DND-41 (cell line): ENCODE measurements around the gene TMEM63C.

Experiments used
- ATAC-seq: fragments of 200-7000 bp; cut with Tn5 transposase; 3 replicates; pipeline ENCODE4 v1.9.1; 2021; ENCODE audit warnings: low read depth; ENCODE audit not compliant: insufficient read depth
- DNase-seq: peaks from one replicate; pipeline ENCODE4 v3.0.0-alpha.2; 2020
- H2AFZ ChIP-seq: 2 replicates; pipeline ENCODE4 v1.6.0; 2012; ENCODE audit warnings: low read depth, low read length
- H3K27ac ChIP-seq: 2 replicates; pipeline ENCODE4 v1.5.1; 2012; ENCODE audit warnings: low read length, inconsistent platforms
- H3K27me3 ChIP-seq: fragments of 200-600 bp; sonication (generic); 2 replicates; pipeline ENCODE4 v1.6.0; 2012; ENCODE audit warnings: low read length, mild to moderate bottlenecking, inconsistent platforms; ENCODE audit not compliant: insufficient read depth, poor library complexity
- H3K36me3 ChIP-seq: 2 replicates; pipeline ENCODE4 v1.5.1; 2012; ENCODE audit warnings: low read length, inconsistent platforms; ENCODE audit not compliant: insufficient read depth
- H3K4me1 ChIP-seq: 2 replicates; pipeline ENCODE4 v1.5.1; 2012; ENCODE audit warnings: mild to moderate bottlenecking, low read length; ENCODE audit not compliant: insufficient read depth
- H3K4me2 ChIP-seq: 2 replicates; pipeline ENCODE4 v1.6.0; 2012; ENCODE audit warnings: mild to moderate bottlenecking, moderate library complexity, low read length, inconsistent platforms; ENCODE audit not compliant: insufficient read depth
- H3K4me3 ChIP-seq, 2 experiments: fragments of 200-600 bp in 1 of 2; shearing (Covaris generic) in 1 of 2; 2 replicates each; pipeline ENCODE4 v1.5.1; 2012 to 2016; ENCODE audit warnings: inconsistent platforms in 2 of 2, low read length in 2 of 2, mild to moderate bottlenecking in 2 of 2, low read depth in 1 of 2, moderate library complexity in 1 of 2
- H3K79me2 ChIP-seq: 2 replicates; pipeline ENCODE4 v1.6.0; 2012; ENCODE audit warnings: low read length, inconsistent platforms; ENCODE audit not compliant: insufficient read depth
- H3K9ac ChIP-seq: 2 replicates; pipeline ENCODE4 v1.6.0; 2012; ENCODE audit warnings: low read depth, mild to moderate bottlenecking, inconsistent platforms, low read length, moderate library complexity
- H3K9me3 ChIP-seq: 2 replicates; pipeline ENCODE4 v1.5.1; 2012; ENCODE audit warnings: low read length, moderate library complexity, mild to moderate bottlenecking, inconsistent platforms; ENCODE audit not compliant: insufficient read depth, severe bottlenecking
- H4K20me1 ChIP-seq: 2 replicates; pipeline ENCODE4 v1.6.0; 2012; ENCODE audit warnings: low read length; ENCODE audit not compliant: insufficient read depth
- EZH2 ChIP-seq: IDR thresholded peaks from 3 replicates; pipeline ENCODE4 v1.6.1; 2012; ENCODE audit warnings: borderline replicate concordance, low read depth, mild to moderate bottlenecking, moderate library complexity, low read length, inconsistent platforms; ENCODE audit not compliant: severe bottlenecking
- TF ChIP-seq, protein P1 (sequence below): IDR thresholded peaks from 2 replicates; pipeline ENCODE4 v1.5.1; 2012; ENCODE audit warnings: borderline replicate concordance, low read length, moderate library complexity, mild to moderate bottlenecking; ENCODE audit not compliant: poor library complexity, severe bottlenecking; ENCODE audit errors: extremely low read depth

TMEM63C gene

DNA sequence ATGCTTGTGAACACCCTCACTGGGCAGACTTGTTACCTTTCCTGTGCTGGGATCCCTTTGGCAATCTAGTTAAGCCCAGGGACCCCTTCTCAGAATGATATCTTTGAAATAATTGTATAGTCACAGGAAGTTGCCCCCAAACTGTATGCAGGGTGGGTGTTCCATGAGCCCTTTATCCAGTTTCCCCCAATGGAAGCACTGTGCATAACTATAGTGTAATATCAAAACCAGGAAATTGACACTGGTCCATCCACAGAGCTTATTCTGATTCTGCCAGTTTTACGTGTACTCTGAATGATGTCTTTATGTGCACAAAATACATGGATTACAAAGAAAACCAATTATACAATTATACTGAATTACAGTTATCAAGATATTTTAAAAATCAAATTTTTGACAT is 65.2 kb downstream of the TMEM63C start:
- Histone ChIP-seq H3K9me3 (no peaks in the 10 kb centered on the region), H3K4me2 (no peak overlapping the region), H3K4me1 (no peaks in the 10 kb centered on the region), H3K4me3 (no peak overlapping the region), H2AFZ (no peak overlapping the region), H3K79me2 (no peaks in the 10 kb centered on the region), H3K27ac (no peak overlapping the region), H3K27me3 (peaks cover 4% of the 10 kb centered on the region), H3K9ac (no peak overlapping the region), H4K20me1 (no peaks in the 10 kb centered on the region), H3K36me3 (no peaks in the 10 kb centered on the region)
- DNase-seq, result no peak
- ATAC-seq, result no peak
- no peak for TF ChIP-seq EZH2
- TF ChIP-seq, protein P1, sequence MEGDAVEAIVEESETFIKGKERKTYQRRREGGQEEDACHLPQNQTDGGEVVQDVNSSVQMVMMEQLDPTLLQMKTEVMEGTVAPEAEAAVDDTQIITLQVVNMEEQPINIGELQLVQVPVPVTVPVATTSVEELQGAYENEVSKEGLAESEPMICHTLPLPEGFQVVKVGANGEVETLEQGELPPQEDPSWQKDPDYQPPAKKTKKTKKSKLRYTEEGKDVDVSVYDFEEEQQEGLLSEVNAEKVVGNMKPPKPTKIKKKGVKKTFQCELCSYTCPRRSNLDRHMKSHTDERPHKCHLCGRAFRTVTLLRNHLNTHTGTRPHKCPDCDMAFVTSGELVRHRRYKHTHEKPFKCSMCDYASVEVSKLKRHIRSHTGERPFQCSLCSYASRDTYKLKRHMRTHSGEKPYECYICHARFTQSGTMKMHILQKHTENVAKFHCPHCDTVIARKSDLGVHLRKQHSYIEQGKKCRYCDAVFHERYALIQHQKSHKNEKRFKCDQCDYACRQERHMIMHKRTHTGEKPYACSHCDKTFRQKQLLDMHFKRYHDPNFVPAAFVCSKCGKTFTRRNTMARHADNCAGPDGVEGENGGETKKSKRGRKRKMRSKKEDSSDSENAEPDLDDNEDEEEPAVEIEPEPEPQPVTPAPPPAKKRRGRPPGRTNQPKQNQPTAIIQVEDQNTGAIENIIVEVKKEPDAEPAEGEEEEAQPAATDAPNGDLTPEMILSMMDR, result no peak

DNA sequence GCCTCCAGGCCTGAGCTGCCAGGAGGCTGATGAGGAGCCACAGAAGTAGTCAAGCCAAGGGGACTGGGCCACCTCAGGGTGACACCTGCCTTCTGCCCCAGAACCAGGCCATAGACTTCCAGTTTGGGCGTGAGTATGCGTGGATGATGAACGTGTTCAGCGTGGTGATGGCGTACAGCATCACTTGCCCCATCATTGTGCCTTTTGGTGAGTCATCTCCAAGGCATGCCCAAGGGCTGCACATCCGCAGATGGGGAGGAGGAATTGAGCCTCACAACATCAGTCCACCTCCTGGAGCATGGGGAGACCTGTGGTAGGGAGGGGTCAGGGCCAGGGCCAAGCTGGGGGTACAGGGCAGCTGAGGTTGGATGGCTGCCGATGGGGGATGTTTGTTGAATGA is 67.1 kb downstream of the TMEM63C start:
- no peaks in the 10 kb centered on the region for H3K9me3 ChIP-seq
- no peak overlapping the region for H3K4me2 ChIP-seq
- H3K27ac ChIP-seq, result no peak overlapping the region
- no peak overlapping the region for H3K9ac ChIP-seq
- H3K4me1 ChIP-seq, result no peaks in the 10 kb centered on the region
- peaks cover 4% of the 10 kb centered on the region for H3K27me3 ChIP-seq
- no peak overlapping the region for H2AFZ ChIP-seq
- no peak overlapping the region for H3K4me3 ChIP-seq
- no peaks in the 10 kb centered on the region for H4K20me1 ChIP-seq
- DNase-seq (no peak), ATAC-seq (no peak)
- H3K79me2 ChIP-seq, result no peaks in the 10 kb centered on the region
- TF ChIP-seq, protein P1, result no peak
- no peak for TF ChIP-seq EZH2
- H3K36me3 ChIP-seq, result no peaks in the 10 kb centered on the region

DNA sequence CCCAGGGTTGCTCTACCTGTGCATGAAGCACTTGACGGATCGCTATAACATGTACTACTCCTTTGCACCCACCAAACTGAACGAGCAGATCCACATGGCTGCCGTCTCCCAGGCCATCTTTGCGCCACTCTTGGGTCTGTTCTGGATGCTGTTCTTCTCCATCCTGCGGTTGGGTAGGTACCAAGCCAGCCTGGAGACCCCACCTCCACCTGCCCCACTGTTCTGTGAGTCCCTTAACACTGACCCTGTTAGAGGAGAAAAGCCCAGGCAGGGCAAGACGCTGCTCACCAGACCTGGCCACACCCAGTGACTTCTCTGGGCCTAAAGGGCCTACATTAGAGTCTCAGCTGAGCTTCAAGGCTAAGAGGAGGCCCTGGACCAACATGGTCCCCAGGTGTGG is 67.7 kb downstream of the TMEM63C start:
- Histone ChIP-seq H2AFZ (no peak overlapping the region), H3K4me1 (no peaks in the 10 kb centered on the region), H3K9me3 (no peaks in the 10 kb centered on the region), H3K9ac (no peak overlapping the region), H4K20me1 (no peaks in the 10 kb centered on the region), H3K4me2 (no peak overlapping the region), H3K4me3 (no peak overlapping the region), H3K27ac (no peak overlapping the region), H3K79me2 (no peaks in the 10 kb centered on the region), H3K27me3 (peaks cover 4% of the 10 kb centered on the region), H3K36me3 (no peaks in the 10 kb centered on the region)
- TF ChIP-seq EZH2, result no peak
- TF ChIP-seq, protein P1, result no peak
- no peak for DNase-seq
- no peak for ATAC-seq

DNA sequence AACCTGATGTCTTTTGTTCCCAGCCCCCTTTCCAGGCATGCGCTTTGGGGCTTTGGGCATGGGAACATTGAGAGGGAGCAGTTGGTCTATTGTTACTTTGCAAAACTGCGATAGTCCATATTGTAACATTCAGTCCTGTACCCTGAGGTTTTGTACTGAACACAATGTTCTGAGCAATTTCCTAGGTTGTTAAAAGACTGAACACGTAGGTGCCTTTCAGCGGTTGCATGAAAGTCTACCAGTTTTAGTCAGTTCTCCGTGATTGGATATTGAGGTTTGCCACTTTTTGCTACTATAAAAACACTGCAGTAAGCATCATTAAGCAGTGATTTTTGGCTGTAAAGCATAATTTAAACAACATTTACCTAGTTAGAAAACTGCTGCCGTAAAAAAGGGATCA is 69.3 kb downstream of the TMEM63C start:
- H4K20me1 ChIP-seq, result no peaks in the 10 kb centered on the region
- ATAC-seq (no peak), DNase-seq (no peak)
- H3K36me3 ChIP-seq, result no peaks in the 10 kb centered on the region
- no peak overlapping the region for H2AFZ ChIP-seq
- no peak overlapping the region for H3K4me2 ChIP-seq
- H3K27ac ChIP-seq, result no peak overlapping the region
- TF ChIP-seq, protein P1, result no peak
- TF ChIP-seq EZH2, result no peak
- H3K4me3 ChIP-seq, result no peak overlapping the region
- no peaks in the 10 kb centered on the region for H3K79me2 ChIP-seq
- H3K27me3 ChIP-seq, result peaks cover 4% of the 10 kb centered on the region
- H3K9me3 ChIP-seq, result no peaks in the 10 kb centered on the region
- no peak overlapping the region for H3K9ac ChIP-seq
- H3K4me1 ChIP-seq, result no peaks in the 10 kb centered on the region
